ENCODE data around the gene PRAMEF11.
"Not testable (repeated sequence)": the region's sequence is repeated elsewhere in the genome, so short reads cannot be mapped to it uniquely, and the experiment has no call there.

DNA sequence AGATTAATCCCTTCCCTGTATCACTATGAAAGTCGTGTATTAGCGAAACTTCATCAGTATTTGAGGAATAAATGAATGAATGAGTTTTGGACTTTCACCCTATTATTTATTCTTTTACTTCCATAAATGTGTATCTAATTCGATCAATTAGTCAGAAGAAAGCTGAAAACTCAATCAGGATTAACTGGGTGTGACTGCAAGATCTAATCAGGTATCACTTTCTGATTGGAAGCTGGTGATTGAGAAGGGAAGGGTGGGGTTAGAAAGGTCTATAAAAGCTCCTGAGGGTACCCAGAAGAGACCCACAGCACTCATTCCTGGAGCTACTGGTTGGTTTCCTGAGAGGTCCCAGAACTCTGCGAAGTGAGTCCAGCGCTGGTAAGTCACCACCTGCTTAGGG, 40.1 kb downstream of the PRAMEF11 start, which contains the start of gene PRAMEF1:
- not testable (repeated sequence) for TF ChIP-seq CTCF (IDR thresholded peaks at IDR 0.05); EZH2 (IDR thresholded peaks at IDR 0.05; ENCODE audit: borderline replicate concordance, insufficient read depth, low read depth, low read length, poor library complexity, severe bottlenecking)
